ENCODE data around the gene NRP1. TPM values are rescaled to one million over a fixed set of nuclear protein-coding genes. Genes with fewer than 3 reads are reported as not detected.

The NRP1 gene
- total and polyA plus RNA-seq, 2 of the 8 experiments (the other 6 are each of a cell fraction or from before 2014, with no cell fraction given), result 1.2 to 2.1 TPM

DNA sequence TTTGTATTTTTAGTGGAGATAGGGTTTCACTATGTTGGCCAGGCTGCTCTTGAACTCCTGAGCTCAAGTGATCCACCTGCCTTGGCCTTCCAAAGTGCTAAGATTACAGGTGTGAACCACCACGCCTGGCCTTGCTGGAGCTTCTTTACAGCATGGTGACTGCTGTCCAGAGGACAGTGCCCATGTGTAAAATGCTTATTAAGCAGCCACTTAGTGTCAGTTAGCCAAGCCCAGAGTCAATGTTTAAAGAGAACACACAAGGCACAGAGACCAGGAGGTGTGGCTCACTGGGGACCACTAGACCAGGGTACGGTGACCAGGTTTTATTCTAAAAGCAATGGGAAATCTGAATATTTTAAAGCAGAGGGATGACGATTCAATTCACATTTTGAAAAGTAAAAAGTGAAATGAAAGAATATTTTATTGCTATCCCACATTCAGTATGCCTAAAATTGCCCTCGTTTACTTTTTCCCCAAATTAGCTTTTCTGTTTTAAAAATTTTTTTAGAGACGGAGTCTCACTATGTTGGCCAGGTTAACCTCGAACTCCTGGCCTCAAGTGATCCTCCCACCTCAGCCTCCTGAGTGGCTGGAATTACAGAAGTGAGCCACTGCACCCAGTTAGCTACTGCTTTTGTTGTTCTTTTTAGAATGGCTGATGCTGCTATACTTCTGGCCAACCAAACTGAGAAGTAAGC, 172.8 kb downstream of the NRP1 start (continued):
- TF ChIP-seq YY1 (IDR thresholded peaks at IDR 0.05; ENCODE audit: low read depth, low read length), result no peak
- no peak for TF ChIP-seq POLR2A (IDR thresholded peaks at IDR 0.05; ENCODE audit: control extremely low read depth in 1 of 2, low read depth in 2 of 2, low read length in 2 of 2)
- no peak for TF ChIP-seq SP1 (IDR thresholded peaks at IDR 0.05; ENCODE audit: low read depth, low read length)
- TF ChIP-seq, protein P1, sequence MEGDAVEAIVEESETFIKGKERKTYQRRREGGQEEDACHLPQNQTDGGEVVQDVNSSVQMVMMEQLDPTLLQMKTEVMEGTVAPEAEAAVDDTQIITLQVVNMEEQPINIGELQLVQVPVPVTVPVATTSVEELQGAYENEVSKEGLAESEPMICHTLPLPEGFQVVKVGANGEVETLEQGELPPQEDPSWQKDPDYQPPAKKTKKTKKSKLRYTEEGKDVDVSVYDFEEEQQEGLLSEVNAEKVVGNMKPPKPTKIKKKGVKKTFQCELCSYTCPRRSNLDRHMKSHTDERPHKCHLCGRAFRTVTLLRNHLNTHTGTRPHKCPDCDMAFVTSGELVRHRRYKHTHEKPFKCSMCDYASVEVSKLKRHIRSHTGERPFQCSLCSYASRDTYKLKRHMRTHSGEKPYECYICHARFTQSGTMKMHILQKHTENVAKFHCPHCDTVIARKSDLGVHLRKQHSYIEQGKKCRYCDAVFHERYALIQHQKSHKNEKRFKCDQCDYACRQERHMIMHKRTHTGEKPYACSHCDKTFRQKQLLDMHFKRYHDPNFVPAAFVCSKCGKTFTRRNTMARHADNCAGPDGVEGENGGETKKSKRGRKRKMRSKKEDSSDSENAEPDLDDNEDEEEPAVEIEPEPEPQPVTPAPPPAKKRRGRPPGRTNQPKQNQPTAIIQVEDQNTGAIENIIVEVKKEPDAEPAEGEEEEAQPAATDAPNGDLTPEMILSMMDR (IDR thresholded peaks at IDR 0.05; ENCODE audit: control extremely low read depth in 1 of 3, insufficient read depth in 1 of 3, low read depth in 1 of 3, low read length in 3 of 3), result no peak
- TF ChIP-seq JUND (IDR thresholded peaks at IDR 0.05; ENCODE audit: low read length), result no peak
- TF ChIP-seq MAX (IDR thresholded peaks at IDR 0.05), result no peak
